HG02973 (cell line): ENCODE results near the gene DOCK2.

ENCODE experiments used
- ATAC-seq: cut with Tn5 transposase; IDR thresholded peaks from one replicate; pipeline ENCODE4 v1.9.1; 2021; ENCODE audit warnings: moderate library complexity; ENCODE audit not compliant: unreplicated experiment

Gene DOCK2

DNA sequence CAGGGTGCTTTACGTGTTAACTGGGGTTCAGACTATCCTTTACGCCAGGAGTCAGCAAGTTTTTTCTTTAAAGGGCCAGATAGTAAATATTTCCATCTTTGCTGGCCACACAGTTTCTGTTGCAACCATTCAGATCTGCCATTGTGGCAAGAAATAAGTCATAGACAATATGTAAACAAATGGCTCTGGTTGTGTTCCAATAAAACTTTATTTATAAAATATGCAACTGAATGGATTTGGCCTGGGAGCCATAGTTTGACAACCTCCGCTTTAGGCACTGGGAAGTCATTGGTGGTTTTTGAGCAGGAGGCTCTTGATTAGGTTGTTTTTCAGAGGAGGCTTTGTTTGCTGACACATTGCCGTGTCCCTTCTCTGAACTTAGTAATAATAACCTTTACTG is 252.5 kb downstream of the DOCK2 start:
- ATAC-seq = no peak

DNA sequence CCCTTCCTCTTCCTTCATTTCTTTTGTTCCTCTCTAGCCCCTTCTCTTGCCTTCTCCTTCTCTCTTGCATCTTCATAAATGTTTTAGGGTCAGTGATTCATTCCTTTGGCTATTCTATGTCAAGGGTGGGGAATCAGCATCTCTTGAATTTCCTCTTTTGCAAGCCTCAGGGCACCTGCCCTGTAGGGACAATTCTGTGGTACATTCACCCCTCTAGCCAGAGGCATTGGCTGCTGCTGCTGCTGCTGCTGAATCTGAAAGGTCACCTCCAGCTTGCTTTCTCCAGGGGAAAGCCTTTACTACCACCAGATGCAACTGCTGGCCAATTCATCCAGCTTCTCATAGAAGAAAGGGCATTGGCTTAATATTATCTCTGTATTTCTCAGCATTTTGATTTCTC is 255.9 kb downstream of the DOCK2 start:
- ATAC-seq = no peak

DNA sequence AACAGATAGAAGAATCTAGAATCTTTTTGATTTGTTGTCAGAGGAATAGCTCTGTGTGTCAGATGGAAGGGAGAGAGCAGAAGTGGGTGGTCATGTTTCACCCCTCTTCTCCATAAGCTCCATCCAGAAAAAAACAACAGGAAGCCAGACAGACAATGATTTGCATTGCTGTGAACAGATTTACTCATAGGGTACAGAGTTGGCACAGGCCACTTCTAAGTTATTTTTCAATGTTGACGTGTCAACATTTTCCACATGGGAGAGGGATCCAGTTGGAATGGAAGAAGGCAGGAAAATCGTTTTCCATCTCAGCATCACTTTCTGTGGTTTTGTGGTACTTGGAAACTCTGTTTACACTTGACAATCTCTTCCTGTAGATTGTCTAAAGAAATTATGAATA is 256.5 kb downstream of the DOCK2 start:
- ATAC-seq = no peak

DNA sequence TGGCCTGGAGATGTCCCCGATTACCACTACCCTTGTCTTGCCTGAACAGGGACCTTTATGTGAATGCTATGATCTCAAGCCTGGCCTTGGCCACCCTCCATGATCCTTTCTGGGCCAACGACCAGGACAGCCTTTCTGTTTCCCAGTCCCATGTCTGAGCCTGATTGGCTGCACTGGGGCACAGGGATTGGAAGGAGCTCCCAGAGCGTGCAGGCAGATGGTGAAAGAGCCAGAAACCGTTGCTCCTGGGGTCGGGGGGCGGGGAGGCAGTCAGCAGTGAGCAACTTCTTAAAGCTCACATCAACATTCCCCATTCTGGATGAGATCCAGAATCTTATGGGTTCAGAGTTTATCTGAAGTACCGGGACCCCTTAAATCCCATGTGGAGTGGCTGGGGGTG is 258.9 kb downstream of the DOCK2 start:
- ATAC-seq = no peak

DNA sequence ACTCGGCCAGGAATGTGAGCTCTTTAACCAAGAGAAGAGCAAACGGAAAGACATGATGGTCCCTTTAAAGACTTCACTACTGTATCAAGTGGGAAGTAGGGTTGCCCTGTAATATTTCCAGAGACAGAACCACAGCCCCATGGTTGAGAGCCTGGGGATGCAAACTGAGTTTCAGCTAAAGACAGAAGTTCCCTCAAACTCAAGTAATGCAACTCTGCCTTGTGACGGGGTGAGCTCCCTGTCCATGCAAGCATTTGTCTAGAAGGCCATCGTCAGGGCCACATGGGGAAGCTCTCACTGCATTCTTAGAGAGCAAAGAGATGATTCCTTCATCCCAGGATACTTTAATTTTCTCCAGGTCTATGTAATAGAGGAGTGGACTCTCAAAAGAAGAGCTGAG is 260.4 kb downstream of the DOCK2 start:
- no peak for ATAC-seq

DNA sequence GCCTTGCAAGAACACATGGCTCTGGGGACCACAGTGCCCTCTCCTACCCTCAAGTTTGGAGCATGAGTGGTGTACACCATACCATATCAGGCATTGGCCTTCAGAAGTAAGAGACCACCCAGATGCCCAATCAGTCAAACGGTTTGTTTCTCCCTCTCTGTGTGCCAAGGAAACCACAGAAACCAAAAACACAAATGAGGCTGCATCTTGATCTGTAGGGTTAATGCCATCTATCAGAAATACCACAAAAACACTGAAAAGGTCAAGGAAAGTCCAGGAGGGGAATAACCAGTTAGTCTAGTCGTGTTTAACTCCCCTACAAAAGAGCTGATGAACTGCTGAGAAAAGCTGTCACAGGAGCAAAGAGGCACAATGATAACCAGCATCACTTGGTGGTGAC is 264.8 kb downstream of the DOCK2 start:
- no peak for ATAC-seq

DNA sequence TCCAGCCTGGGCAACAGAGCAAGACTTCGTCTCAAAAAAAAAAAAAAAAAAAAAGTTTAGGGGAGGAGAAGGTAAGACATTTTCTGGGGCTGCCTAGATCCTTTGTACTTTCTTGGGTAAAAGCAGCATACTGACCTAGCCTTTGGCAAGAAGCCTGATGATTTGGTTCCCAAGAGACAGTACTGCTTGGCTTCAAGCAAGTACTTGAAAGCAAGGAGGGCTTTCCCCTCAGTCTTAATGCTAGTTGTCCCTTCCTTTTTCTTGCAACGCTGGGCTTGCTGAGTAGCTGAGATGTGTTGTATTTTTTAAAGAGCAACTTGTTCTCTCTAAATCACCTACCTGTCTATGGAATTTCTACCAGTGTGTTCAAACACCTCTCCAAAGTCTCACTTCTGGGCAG is 267.0 kb downstream of the DOCK2 start:
- no peak for ATAC-seq

DNA sequence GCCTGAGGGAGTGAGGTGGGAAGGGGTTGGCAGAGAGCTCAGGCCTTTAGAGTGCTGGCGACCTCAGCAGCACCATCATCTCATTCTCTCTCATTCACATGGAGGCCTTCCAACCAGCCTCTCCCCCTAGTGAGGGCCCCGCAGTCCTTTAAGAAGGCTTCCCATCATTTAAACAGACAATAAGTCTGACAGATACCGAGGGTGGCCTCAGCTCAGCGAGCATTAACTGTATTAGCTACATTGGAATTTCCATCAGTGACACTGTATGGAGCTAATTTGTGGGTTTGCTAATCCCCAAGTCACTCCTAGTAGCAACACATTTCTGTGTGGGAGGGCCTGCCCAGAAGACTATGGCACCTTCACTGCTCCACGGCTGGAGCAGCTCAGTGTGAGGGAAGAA is 267.4 kb downstream of the DOCK2 start:
- no peak for ATAC-seq

DNA sequence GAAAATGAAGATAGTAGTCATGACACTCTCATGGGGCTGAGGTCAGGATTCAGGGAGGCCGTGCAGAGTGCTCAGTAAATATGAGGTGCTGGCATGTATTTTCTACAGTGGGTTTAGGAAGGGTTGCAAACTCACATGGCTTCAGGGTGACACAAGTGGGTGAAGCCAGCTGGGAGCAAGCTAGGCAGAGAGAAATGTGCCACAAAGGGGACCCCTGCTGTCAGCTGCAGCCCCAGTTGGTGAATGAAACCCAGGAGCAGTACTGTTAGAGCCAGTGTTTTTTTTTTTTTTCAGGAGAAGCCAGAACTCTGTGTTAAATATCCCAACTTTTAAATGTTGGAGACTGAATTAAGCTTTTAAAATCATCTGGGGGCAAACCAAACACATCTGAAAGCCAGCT is 267.9 kb downstream of the DOCK2 start:
- ATAC-seq = no peak

DNA sequence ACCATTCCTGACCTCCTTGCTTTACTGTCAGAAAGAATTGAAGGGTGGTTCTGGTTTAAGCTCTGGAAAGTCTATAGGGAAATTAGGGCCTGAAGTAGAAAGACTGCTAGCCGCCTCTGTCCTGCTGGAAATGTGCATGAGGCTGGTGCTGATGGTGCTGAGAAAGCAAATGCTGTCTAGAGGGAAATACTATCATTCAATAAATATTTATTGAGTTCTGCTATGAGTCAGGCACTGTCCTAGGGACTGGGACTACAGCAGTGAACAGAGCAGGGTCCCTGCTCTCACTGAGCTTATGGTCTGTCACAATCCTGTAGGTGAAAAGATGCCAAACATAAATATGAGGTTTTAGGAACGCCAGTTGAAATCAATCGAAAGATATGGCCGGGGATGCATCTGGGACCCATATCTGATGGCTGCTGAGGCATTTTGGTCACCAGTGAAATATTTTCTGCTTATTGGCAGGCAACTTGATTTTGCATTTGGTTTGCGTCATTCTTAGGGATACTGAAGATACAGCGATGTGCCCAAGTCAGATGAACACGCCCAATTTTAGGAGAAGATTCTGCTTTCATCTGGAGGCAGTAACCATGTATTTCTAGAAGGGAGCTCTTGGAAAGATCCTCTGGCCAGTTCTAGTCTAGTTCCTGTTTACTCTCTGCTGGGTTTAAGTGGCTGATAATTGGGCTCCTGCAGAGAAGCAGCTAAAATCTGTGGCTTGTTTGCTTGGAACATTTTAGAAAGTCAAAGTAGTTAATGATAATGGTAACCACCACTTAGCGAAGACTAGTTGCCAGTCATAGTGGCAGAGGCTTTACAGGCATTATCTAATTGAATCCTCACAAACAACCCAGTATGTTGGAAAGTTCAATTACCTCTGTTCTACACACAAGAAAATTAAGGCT is 269.9 kb downstream of the DOCK2 start:
- no peak for ATAC-seq

DNA sequence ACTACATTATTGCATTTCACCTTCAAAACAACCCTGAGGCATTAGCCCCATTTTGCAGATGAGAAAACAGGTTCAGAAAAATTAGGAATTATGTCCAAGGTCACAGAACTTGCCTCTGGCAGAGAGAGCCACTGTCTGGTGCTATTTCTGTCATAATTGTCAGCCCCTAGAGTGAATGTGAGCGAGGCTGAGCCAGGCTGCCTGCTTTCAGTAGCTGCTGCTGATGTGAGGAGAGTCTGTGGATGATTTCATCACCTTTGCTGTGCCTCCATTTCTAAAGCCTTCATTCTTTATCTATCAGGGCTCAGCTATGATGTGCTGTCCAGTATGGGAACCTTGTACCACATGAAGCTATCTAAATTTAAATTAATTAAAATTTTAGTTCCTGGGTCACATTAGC is 271.8 kb downstream of the DOCK2 start:
- ATAC-seq = no peak

DNA sequence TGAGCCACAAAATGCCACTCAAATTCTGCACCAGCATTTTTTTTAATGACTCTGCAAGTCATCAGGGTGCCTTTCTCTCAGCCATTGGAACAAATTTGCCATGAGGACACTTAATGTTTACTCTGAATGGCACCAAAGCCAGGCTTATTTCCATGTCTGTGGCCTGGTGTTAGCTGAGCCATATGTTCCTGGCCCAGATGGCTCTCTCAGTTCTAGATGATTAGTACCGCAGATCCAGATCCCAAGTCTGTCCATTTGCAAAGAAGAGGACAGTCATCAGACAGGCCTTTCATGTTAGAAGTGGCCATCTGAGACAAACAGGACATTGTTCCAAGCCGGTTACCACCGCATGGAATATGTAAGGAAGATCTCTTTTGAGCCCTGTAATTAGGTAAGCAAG is 272.9 kb downstream of the DOCK2 start:
- no peak for ATAC-seq

DNA sequence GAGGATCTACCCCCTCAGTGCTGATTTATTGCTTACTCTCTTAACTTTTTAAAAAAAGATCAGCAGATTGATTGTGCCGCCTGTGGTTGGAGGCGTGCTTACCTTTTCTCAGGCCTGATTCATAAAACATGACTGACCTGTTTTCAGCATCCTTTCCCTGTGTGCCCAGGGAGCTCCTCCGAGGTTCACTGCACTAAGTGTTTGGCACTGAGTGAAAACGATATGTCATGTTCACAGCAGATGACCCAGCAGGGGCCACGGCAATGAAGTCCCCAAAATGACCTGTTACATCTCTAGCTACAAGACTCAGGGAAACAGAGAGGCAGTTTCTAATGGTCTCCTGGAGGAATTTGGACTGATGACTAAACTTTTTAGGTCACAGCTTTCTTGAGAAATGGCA is 273.3 kb downstream of the DOCK2 start:
- ATAC-seq = no peak

DNA sequence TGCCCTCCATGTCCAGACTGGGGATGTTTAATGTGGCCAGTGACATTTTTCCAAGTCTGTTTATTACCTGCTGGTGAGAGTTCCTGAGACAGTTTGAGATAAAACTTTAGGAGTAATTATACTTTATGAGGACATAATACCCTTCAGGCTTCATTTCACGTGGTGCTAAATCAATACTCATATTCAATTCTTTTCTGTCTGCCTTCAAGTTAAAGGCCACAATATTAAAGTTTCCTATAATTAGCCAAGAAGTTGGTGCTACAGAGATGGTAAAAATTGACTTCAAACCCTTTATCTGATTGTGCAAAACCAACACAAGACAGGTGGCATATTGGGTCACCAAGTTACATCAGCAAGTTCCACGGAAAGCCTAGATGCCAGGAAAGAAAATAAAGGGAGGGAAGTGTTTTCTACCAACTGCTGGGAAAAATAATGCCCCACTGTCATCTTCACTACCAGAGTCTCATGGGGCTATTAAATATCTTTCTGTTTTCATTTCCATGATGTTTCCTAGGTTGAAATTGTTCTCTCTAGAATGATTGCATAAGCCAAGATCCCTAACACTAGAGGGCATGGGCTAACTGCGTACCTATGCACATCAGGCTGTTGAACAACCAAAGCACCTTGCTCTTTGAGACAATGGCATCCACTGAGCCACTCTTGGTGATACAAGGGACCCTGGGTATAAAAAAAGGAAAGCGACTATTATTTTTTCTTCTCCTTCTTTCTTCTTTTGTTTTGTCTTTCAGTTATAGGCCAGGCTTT is 274.6 kb downstream of the DOCK2 start:
- ATAC-seq = no peak

DNA sequence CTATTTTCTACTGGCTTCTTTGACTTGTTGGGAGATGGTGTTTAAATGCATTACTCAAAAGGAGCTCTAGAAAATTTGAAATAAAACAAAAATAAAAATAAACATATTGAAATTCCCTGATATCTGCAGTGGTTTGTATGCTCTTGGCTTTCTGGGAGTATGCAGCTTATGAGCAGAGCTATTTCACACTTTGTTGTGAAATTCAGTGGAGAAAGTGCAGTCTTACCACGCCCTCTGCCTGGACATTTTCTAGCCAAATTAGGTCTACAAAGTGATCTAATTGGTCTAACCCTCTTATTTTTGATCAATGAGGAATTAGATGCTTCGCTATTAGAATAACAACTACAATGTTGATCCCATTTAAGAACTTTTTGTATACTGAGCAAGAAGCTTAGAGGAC is 276.4 kb downstream of the DOCK2 start:
- no peak for ATAC-seq

DNA sequence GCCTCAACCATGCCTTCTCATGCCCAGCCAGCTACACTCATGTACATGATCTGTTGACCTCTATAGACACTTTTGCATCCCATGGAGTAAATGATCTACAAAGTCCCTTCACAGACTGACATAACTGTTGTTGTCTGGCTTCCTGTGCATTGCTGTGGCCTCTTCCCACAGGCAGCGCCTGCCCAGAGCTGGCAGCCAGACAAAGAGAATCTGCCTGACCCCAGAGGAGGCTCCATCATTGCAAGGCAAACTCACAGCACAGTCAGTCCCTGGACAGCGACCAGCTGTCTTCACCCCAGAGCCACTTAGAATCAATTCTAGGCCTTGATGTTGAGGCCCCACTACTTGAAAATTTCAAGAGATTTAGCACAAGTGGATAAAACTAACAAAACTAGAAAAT is 277.7 kb downstream of the DOCK2 start:
- no peak for ATAC-seq

DNA sequence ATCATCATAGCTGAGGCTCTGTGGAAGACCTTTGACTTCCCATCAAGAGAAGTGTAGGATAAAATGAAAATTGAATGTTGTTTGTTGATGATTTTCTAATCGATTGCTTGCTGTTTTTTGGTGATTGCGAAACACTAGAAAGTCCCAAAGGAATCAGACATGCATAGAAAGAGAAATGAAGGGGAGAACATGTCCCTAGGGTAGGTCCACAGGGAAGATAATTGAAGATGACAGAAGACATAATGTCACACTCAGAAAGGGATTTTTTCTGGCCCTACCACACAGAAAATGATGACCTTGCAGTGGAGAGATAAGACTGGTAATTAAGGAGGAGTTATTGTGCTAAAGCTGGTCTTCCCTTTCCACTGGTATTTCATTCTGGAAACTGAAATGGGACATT is 280.4 kb downstream of the DOCK2 start:
- ATAC-seq = no peak

DNA sequence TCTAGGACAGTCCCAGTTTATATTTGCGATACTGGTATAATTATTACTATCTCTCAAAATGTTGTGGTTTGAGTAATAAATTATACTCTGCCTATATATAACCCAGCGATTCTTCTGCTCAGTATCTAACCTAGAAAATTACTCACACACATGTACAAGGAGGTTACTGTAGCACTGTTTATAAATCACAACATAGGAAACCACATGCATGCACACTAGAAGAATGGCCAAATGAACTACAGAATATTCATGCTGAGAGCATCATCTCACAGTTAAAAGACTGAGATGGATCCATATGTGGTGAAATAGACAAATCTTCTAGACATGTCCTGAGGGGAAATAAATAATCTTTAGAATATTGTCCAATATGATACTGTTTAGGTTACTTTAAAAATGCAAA is 281.2 kb downstream of the DOCK2 start:
- ATAC-seq = no peak

DNA sequence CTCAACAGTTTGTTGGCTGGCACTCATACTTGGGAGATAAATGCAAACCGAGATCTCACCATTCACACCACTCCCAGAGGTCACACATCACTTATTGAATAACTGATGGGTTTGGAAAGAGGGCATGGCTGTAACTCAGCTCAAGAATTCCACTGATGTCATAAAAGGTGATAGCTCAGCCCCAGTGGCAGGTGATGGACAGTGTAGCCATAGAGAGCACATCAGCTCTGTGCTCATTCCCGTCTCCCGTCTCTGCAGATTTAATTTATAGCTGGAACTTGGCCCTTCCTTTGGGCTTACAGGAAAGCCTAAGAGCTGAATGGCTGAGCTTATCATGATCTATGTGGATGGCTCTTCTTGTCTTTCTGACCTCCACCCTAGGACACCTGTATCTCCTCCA is 283.4 kb downstream of the DOCK2 start:
- ATAC-seq = no peak

DNA sequence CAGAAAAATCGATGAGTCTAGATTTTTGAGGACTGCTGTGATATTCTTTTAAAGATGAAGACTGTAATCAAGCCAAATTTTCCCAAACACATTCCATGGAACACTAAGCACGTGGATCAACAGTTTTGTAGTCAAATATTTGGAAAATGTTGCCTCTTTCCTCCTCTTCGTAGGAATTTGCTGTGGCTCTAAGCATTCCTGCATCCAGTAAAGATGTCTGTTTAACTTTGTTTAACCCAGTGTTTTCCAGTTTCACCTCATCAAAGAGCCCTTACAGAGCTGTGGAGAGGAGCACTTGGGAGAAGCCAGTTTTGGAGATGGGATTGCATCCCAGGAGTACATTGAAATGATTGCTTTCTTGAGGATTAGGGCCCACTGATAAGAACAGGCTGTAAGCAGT is 284.3 kb downstream of the DOCK2 start:
- ATAC-seq = no peak

DNA sequence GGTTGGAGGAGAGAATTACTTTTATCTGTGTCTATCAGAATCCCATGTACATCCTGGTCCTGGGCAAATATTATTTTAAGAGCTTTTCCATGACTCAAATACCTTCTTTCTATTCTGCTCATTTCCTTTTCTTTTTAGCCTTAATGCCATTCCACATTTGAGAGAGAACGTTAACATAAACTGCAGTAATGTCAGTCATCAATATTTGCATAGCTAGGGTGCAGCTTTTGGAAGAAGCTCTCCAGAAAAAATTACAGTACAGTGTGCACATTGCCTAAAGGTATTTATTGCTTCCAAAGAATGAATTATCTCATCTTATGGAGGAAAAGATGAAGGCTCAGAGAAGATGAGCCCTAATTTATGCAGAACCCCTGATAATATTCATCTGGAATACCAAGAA is 284.9 kb downstream of the DOCK2 start:
- ATAC-seq = no peak

DNA sequence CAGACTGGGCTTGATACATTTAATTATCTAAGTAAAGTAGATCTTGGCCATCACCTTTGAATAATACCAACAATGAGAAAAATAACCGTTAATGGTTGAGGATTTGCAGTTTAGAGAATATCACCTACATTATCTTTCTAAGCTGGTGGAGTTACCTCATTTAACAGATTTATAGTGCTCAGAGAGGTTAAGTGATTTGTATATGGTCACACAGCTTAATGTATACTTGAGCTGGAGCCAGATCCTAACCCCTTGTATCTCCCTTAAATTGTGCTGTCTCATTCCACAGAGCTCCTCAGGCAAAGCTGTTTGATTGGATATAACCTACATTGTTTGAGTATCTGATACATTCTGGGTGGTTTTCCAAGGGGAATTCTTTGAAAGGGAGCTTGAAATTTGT is 285.4 kb downstream of the DOCK2 start:
- ATAC-seq = no peak
